GM12873 (cell line): Measurements from ENCODE around the gene ILKAP.

ENCODE experiments used
- CTCF ChIP-seq: IDR thresholded peaks from 2 replicates; pipeline ENCODE4 v1.5.1; 2012; ENCODE audit warnings: low read depth, mild to moderate bottlenecking, moderate library complexity, low read length, control low read depth; ENCODE audit not compliant: insufficient read depth; ENCODE audit errors: missing control alignments

The ILKAP gene

GRCh38 chr2:238220274-238220891, 16.9 kb upstream of the ILKAP start:
- no peak for TF ChIP-seq CTCF

GRCh38 chr2:238216651-238217184, 13.2 kb upstream of the ILKAP start:
- no peak for TF ChIP-seq CTCF

- no peak for TF ChIP-seq CTCF
Observed at GRCh38 chr2:238207006-238207405, 3.5 kb upstream of the ILKAP start.

- no peak for TF ChIP-seq CTCF
Observed at GRCh38 chr2:238203973-238204683, 633 bp upstream of the ILKAP start.

GRCh38 chr2:238202326-238203093, 985 bp downstream of the ILKAP start:
- TF ChIP-seq CTCF = no peak

- TF ChIP-seq CTCF = no peak
Observed at GRCh38 chr2:238190445-238190844, 13.1 kb downstream of the ILKAP start.

- no peak for TF ChIP-seq CTCF
Observed at GRCh38 chr2:238187618-238188548, 15.6 kb downstream of the ILKAP start.
